Osteocyte (in vitro differentiated cells): ENCODE measurements around the gene SLC22A23. TPM values are rescaled to one million over a fixed set of nuclear protein-coding genes. Genes with fewer than 3 reads are reported as not detected.

Source experiments
- DNase-seq: peaks from one replicate; pipeline ENCODE4 v3.0.0; 2021; ENCODE audit warnings: mixed read lengths; ENCODE audit not compliant: unreplicated experiment; ENCODE audit errors: extremely low spot score
- H3K27ac Mint-ChIP-seq: one replicate; pipeline ENCODE4 v1.8.0; 2021; ENCODE audit warnings: mild to moderate bottlenecking, mixed read lengths; ENCODE audit not compliant: unreplicated experiment
- H3K27me3 Mint-ChIP-seq: one replicate; pipeline ENCODE4 v1.8.0; 2021; ENCODE audit warnings: mixed read lengths; ENCODE audit not compliant: unreplicated experiment
- H3K36me3 Mint-ChIP-seq: one replicate; pipeline ENCODE4 v1.8.0; 2021; ENCODE audit warnings: mixed read lengths; ENCODE audit not compliant: unreplicated experiment
- H3K4me1 Mint-ChIP-seq: one replicate; pipeline ENCODE4 v1.8.0; 2021; ENCODE audit warnings: mixed read lengths; ENCODE audit not compliant: unreplicated experiment
- H3K4me3 Mint-ChIP-seq: one replicate; pipeline ENCODE4 v1.8.0; 2021; ENCODE audit warnings: mild to moderate bottlenecking, moderate library complexity, mixed read lengths; ENCODE audit not compliant: unreplicated experiment
- H3K9me3 Mint-ChIP-seq: one replicate; pipeline ENCODE4 v1.8.0; 2021; ENCODE audit warnings: mixed read lengths; ENCODE audit not compliant: unreplicated experiment
- CTCF ChIP-seq: fragments of 200-600 bp; sonication (generic); IDR thresholded peaks from 2 replicates; pipeline ENCODE4 v1.5.0; 2021; ENCODE audit warnings: antibody characterized with exemption, mild to moderate bottlenecking, moderate library complexity
- total RNA-seq: library from RNA; stranded (reverse); gene quantifications from 2 replicates; pipeline ENCODE4 v1.2.1, GENCODE V29; 2021

SLC22A23 gene
- total RNA-seq, 1 donor from 2014 or later = 10.4 TPM

GRCh38 chr6:3417473-3417872 lies 39.4 kb downstream of the SLC22A23 start:
- Mint-ChIP-seq H3K27me3 (no peaks in the 10 kb centered on the region), H3K9me3 (peaks cover 3% of the 10 kb centered on the region), H3K36me3 (peaks cover 6% of the 10 kb centered on the region), H3K27ac (no peak overlapping the region), H3K4me1 (peaks cover 28% of the 10 kb centered on the region), H3K4me3 (no peak overlapping the region)
- DNase-seq = no peak
- TF ChIP-seq CTCF = no peak

- peaks cover 19% of the 10 kb centered on the region for H3K4me1 Mint-ChIP-seq
- H3K27me3 Mint-ChIP-seq = no peaks in the 10 kb centered on the region
- no peak for DNase-seq
- no peak overlapping the region for H3K4me3 Mint-ChIP-seq
- no peak for TF ChIP-seq CTCF
- peaks cover 4% of the 10 kb centered on the region for H3K9me3 Mint-ChIP-seq
- no peak overlapping the region for H3K27ac Mint-ChIP-seq
- H3K36me3 Mint-ChIP-seq = peaks cover 6% of the 10 kb centered on the region
Measured at GRCh38 chr6:3415490-3415889, 41.4 kb downstream of the SLC22A23 start.

- no peak for TF ChIP-seq CTCF
- Mint-ChIP-seq H3K4me1 (peaks cover 19% of the 10 kb centered on the region), H3K9me3 (peaks cover 4% of the 10 kb centered on the region), H3K27ac (no peak overlapping the region), H3K4me3 (no peak overlapping the region), H3K36me3 (peaks cover 6% of the 10 kb centered on the region), H3K27me3 (no peaks in the 10 kb centered on the region)
- no peak for DNase-seq
Measured at GRCh38 chr6:3415082-3415453, 41.8 kb downstream of the SLC22A23 start.

GRCh38 chr6:3414327-3415081 lies 42.3 kb downstream of the SLC22A23 start:
- Mint-ChIP-seq H3K9me3 (peaks cover 4% of the 10 kb centered on the region), H3K27me3 (no peaks in the 10 kb centered on the region), H3K4me1 (peaks cover 15% of the 10 kb centered on the region), H3K36me3 (peaks cover 6% of the 10 kb centered on the region), H3K27ac (peak overlapping the region; percentile 50), H3K4me3 (no peak overlapping the region)
- TF ChIP-seq CTCF = no peak
- DNase-seq = no peak

- Mint-ChIP-seq H3K4me1 (peaks cover 15% of the 10 kb centered on the region), H3K4me3 (no peak overlapping the region), H3K27me3 (no peaks in the 10 kb centered on the region)
Measured at GRCh38 chr6:3413592-3413991, 43.3 kb downstream of the SLC22A23 start.

More at GRCh38 chr6:3413592-3413991, 43.3 kb downstream of the SLC22A23 start:
- H3K9me3 Mint-ChIP-seq = peaks cover 4% of the 10 kb centered on the region
- no peak for DNase-seq
- peaks cover 9% of the 10 kb centered on the region for H3K36me3 Mint-ChIP-seq
- no peak for TF ChIP-seq CTCF
- no peak overlapping the region for H3K27ac Mint-ChIP-seq
